GM13976 (cell line): Measurements from ENCODE around the gene PKD1L1.

Source experiments
- DNase-seq: peaks from one replicate; pipeline ENCODE4 v3.0.0; 2012; ENCODE audit warnings: low spot score
- in situ Hi-C: fragments of 300-500 bp; cut with MboI; formaldehyde crosslinking; loops from one replicate; pipeline ENCODE4 v1.12.0; 2022; ENCODE audit warnings: low sequenced_read_pairs, mixed read lengths, inconsistent platforms; ENCODE audit not compliant: unreplicated experiment
- TF ChIP-seq, protein P1 (sequence below): IDR thresholded peaks from 2 replicates; pipeline ENCODE4 v1.5.1; 2012; ENCODE audit warnings: borderline replicate concordance, mild to moderate bottlenecking; ENCODE audit not compliant: insufficient read depth; ENCODE audit errors: extremely low read depth, missing control alignments, control extremely low read depth

PKD1L1 gene

DNA sequence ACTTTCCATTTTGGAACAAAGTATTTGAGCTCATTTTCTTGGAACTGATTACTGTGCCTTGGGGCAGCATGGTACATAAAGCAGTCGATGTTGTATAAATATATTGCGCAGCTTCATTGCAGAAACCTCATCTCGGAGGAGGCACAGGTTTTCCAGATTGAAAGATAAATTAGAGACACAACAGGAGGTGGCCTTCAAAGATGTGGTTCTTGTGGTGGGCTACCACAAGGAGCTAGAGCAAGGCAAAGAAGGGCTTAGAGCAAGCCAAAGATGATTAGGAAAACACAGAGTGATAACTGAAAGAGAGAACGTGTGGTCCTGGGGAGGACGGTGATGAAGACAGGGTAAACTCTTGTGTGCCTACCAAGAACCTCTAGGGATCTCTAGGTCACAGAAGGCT lies 197.2 kb downstream of the PKD1L1 start:
- TF ChIP-seq, protein P1, sequence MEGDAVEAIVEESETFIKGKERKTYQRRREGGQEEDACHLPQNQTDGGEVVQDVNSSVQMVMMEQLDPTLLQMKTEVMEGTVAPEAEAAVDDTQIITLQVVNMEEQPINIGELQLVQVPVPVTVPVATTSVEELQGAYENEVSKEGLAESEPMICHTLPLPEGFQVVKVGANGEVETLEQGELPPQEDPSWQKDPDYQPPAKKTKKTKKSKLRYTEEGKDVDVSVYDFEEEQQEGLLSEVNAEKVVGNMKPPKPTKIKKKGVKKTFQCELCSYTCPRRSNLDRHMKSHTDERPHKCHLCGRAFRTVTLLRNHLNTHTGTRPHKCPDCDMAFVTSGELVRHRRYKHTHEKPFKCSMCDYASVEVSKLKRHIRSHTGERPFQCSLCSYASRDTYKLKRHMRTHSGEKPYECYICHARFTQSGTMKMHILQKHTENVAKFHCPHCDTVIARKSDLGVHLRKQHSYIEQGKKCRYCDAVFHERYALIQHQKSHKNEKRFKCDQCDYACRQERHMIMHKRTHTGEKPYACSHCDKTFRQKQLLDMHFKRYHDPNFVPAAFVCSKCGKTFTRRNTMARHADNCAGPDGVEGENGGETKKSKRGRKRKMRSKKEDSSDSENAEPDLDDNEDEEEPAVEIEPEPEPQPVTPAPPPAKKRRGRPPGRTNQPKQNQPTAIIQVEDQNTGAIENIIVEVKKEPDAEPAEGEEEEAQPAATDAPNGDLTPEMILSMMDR = no peak
- no peak for DNase-seq
- in situ Hi-C loops = no loop called here

DNA sequence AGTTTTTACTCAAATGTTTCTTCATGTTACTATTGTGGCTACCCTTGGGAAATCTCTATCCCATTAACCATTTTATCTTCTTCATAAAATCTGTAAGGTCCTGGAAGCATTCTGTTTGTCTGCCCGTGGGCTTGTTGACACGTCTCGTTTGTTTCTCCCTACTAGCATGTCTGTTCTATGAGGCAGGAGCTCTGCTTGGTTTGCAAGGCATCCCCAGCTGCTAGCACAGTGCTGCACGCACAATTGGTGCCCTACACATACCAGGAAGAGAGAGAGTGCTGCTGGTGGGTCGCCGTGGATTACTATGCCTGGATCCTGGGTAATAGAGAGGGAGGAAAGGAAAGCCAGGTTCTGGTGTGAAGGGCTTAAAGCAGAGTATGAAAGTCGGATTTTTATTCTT lies 200.2 kb downstream of the PKD1L1 start:
- DNase-seq = no peak
- TF ChIP-seq, protein P1 = no peak
- in situ Hi-C loops = no loop called here

DNA sequence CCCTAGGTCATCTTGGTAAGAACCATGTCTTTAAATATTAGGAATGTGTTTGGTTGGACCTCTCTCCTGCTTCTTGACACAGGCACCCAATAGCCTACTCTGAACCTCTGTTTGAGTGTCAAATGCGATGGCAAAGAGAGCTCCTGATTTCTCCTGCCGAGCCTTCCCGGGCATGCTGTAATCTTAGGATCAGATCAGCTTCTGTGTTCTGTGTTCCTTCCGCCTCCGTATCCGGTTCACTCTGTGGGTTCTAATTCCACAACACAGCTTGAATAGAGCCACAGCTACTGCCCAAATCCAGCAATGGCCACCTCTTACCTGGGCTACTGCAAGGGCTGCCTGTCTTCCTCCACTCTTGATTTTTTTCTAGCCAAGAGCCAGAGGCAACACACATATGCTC lies 201.1 kb downstream of the PKD1L1 start:
- in situ Hi-C loops = no loop called here
- TF ChIP-seq, protein P1 = no peak
- DNase-seq = no peak

DNA sequence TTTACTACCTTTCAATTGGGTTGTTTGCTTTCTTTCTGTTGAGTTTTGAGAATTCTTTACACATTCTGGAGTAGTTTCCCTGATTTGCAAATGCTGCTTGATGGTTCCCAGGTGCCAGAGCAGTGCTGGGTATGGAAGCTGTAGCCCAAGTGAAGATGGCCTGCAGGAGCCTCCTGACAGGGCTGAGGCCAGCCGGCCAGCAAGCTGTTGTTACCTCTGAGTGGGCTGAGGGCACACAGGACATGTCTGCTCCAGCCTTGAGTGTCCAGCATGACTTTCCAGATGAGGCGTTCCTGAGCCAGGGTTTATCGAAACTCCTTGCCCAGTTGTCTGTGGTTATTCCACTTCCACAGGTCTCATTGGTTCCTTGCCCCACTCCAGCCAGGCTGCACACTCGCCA lies 201.8 kb downstream of the PKD1L1 start:
- in situ Hi-C loops = no loop called here
- TF ChIP-seq, protein P1 = no peak
- no peak for DNase-seq

DNA sequence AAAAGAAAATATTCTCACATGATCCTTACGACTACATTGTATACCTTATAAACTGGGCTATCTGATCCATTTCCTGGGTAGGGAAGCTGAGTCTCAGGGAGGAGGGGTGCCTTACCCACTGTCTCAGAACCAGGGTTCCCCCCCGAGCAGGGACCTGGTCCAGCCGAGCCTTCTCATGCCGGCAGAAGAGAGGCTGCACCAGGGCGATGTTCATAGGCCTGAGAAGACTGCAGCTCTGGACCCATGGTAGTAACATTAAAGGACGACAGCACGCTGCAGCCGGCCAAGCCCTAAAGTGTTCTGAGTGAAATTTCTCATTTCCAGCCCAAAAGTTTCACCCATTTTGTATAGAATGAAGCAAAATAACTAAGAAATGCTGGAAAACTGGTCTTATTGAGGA lies 203.4 kb downstream of the PKD1L1 start:
- TF ChIP-seq, protein P1 = no peak
- DNase-seq = no peak
- in situ Hi-C loops = no loop called here

DNA sequence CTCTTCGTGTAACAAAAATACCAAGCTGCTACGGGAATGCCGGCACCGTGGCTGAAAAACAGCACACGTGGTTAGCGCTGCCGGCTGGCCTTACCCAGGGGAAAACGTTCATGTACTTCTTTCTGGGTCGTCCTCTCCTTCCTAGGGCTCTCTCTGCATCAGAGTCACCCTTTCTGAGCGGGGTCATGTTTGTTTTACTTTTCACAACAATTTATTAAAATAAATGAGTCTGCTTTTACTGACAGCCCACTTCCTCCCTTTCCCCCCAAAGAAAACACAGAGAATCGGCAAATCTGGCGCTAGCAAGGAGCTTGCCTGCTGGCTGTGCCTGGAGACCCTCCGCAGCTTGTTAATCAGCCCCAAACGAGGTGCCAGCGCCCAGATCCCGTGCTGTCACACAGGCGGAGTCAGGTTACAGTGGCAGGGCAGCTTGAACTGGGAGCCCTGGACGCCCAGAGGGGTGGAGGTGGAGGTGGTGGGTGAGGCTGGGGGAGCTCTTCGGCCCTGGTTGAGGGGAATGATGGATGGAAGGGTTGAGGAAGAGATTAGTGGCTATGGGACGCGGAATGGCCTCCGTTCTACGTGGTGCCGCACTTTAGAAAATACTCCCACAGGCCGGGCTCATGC lies 204.2 kb downstream of the PKD1L1 start:
- in situ Hi-C loops = no loop called here
- TF ChIP-seq, protein P1 = no peak

More for the DNA sequence above, 204.2 kb downstream of the PKD1L1 start:
- DNase-seq = no peak
